Panc1 (cell line): Measurements from ENCODE around the gene PDP2. TPM values are rescaled to one million over a fixed set of nuclear protein-coding genes. Genes with fewer than 3 reads are reported as not detected.

Experiments used
- ATAC-seq: fragments of 200-7000 bp; cut with Tn5 transposase; 2 replicates; pipeline ENCODE4 v1.9.1; 2020; ENCODE audit warnings: mild to moderate bottlenecking, moderate library complexity
- BruUV-seq: library from RNA; stranded (reverse); fragments of 400-500 nt; replicated peaks from 2 replicates; lab custom pipeline; 2021; lab: Mats Ljungman, UMichigan
- CTCF ChIA-PET: fragments of 300-600 bp; sonication (Branson Sonifier 250); formaldehyde crosslinking; loops from one replicate; lab custom pipeline; 2022; ENCODE audit warnings: antibody characterized with exemption; lab: Charles Lee
- POLR2A ChIA-PET: fragments of 300-600 bp; sonication (Branson Sonifier 250); formaldehyde crosslinking; loops from one replicate; lab custom pipeline; 2022; ENCODE audit warnings: antibody characterized with exemption; lab: Charles Lee
- DNase-seq: peaks from one replicate; pipeline ENCODE4 v3.0.0-alpha.2; 2010; ENCODE audit warnings: low read depth, low spot score
- H3K27ac ChIP-seq: 2 replicates; pipeline ENCODE4 v1.5.1; 2011; ENCODE audit warnings: mild to moderate bottlenecking, low read length, inconsistent platforms
- H3K27me3 ChIP-seq: fragments of 200-500 bp; sonication (Bioruptor generic); 2 replicates; pipeline ENCODE4 v1.6.0; 2014; ENCODE audit warnings: low read length, inconsistent platforms; ENCODE audit not compliant: control insufficient read depth, insufficient read depth
- H3K36me3 ChIP-seq: fragments of 200-500 bp; sonication (Bioruptor generic); 2 replicates; pipeline ENCODE4 v1.5.1; 2014; ENCODE audit warnings: inconsistent platforms, mild to moderate bottlenecking, low read length, moderate library complexity; ENCODE audit not compliant: control insufficient read depth, insufficient read depth
- H3K4me1 ChIP-seq: 2 replicates; pipeline ENCODE4 v1.5.1; 2011; ENCODE audit warnings: inconsistent platforms, mild to moderate bottlenecking, low read length, moderate library complexity; ENCODE audit not compliant: control insufficient read depth, insufficient read depth
- H3K4me3 ChIP-seq, 2 experiments: 2 replicates each; pipeline ENCODE4 v1.5.1; 2011 to 2012; ENCODE audit warnings: low read depth in 2 of 2, low read length in 2 of 2, mild to moderate bottlenecking in 2 of 2, inconsistent platforms in 1 of 2, moderate library complexity in 1 of 2
- H3K9me3 ChIP-seq: fragments of 200-500 bp; sonication (Bioruptor generic); 2 replicates; pipeline ENCODE4 v1.5.1; 2014; ENCODE audit warnings: low read depth, mild to moderate bottlenecking, inconsistent platforms, low read length, moderate library complexity; ENCODE audit not compliant: control insufficient read depth, insufficient read depth
- CTCF ChIP-seq: fragments of 450-650 bp; IDR thresholded peaks from 2 replicates; pipeline ENCODE4 v1.5.1; 2017; ENCODE audit warnings: mild to moderate bottlenecking
- POLR2AphosphoS5 ChIP-seq: IDR thresholded peaks from 2 replicates; pipeline ENCODE4 v1.6.1; 2012; ENCODE audit warnings: mild to moderate bottlenecking, low read depth, low read length, moderate library complexity
- REST ChIP-seq, 2 experiments: IDR thresholded peaks; 2 replicates each; pipeline ENCODE4 v1.6.1; 2011 to 2012; ENCODE audit warnings: low read depth in 2 of 2, control low read depth in 1 of 2, low read length in 1 of 2, mild to moderate bottlenecking in 1 of 2, moderate library complexity in 1 of 2; ENCODE audit not compliant: insufficient read depth in 1 of 2
- SIN3A ChIP-seq: IDR thresholded peaks from 2 replicates; pipeline ENCODE4 v1.6.1; 2012; ENCODE audit warnings: low read depth, mild to moderate bottlenecking, low read length, moderate library complexity, borderline replicate concordance; ENCODE audit not compliant: insufficient read depth
- TCF7L2 ChIP-seq: IDR thresholded peaks from 2 replicates; pipeline ENCODE4 v1.6.1; 2011; ENCODE audit warnings: mild to moderate bottlenecking, low read depth, low read length, inconsistent platforms
- in situ Hi-C: cut with HindIII; loops from 2 replicates; pipeline ENCODE4 v1.10.0; 2016; ENCODE audit warnings: low sequenced_read_pairs, low pct_unique_long_range_greater_than_20kb
- intact Hi-C: fragments of 100-400 bp; cut with micrococcal nuclease; formaldehyde crosslinking; loops from one replicate; pipeline ENCODE4 v1.10.0; 2022; ENCODE audit not compliant: unreplicated experiment
- total RNA-seq: library from RNA; stranded (reverse); gene quantifications from one replicate; pipeline ENCODE4 v1.2.1, GENCODE V29; 2021; ENCODE audit not compliant: unreplicated experiment

PDP2 gene
- total RNA-seq, 1 experiment from 2014 or later: 15.9 TPM

GRCh38 chr16:66899310-66899944 lies 19.1 kb downstream of the PDP2 start:
- in situ Hi-C loops: no loop called here
- ChIA-PET POLR2A (no interaction called here), CTCF (no interaction called here)
- Histone ChIP-seq H3K4me3 (no peak overlapping the region), H3K27me3 (no peaks in the 10 kb centered on the region), H3K9me3 (no peaks in the 10 kb centered on the region), H3K36me3 (no peaks in the 10 kb centered on the region), H3K4me1 (peaks cover 9% of the 10 kb centered on the region), H3K27ac (no peak overlapping the region)
- intact Hi-C loops: loop anchor here (5.0 kb wide), 1 partner anchor 48 kb away; no protein-coding TSS in a partner anchor
- TF ChIP-seq CTCF (no peak), SIN3A (no peak), REST (IDR thresholded peaks at IDR 0.05; ENCODE audit: insufficient read depth in 1 of 2, low read depth in 2 of 2, low read length in 1 of 2) (no peak), POLR2AphosphoS5 (no peak), TCF7L2 (no peak)
- DNase-seq: no peak
- no TSS peak for BruUV-seq
- ATAC-seq: no peak

- in situ Hi-C loops: no loop called here
- no TSS peak for BruUV-seq
- no peak for ATAC-seq
- H3K36me3 ChIP-seq: no peaks in the 10 kb centered on the region
- peaks cover 9% of the 10 kb centered on the region for H3K4me1 ChIP-seq
- ChIA-PET CTCF (no interaction called here), POLR2A (no interaction called here)
- H3K9me3 ChIP-seq: no peaks in the 10 kb centered on the region
- intact Hi-C loops: loop anchor here (5.0 kb wide), 1 partner anchor 47 kb away; no protein-coding TSS in a partner anchor
- H3K4me3 ChIP-seq: no peak overlapping the region
- H3K27ac ChIP-seq: no peak overlapping the region
- no peaks in the 10 kb centered on the region for H3K27me3 ChIP-seq
- no peak for DNase-seq
- TF ChIP-seq REST (IDR thresholded peaks at IDR 0.05; ENCODE audit: insufficient read depth in 1 of 2, low read depth in 2 of 2, low read length in 1 of 2) (no peak), POLR2AphosphoS5 (no peak), TCF7L2 (no peak), CTCF (no peak), SIN3A (no peak)
Measured at GRCh38 chr16:66899945-66900710, 19.8 kb downstream of the PDP2 start.
